Activated naive CD8-positive, alpha-beta T cell treated with anti-CD3 and anti-CD28 coated beads, Interleukin-2, amount 50 U/mL, for 24 hours (primary cell): ENCODE measurements around the gene KCNQ1.
A peak's percentile ranks its signal among the peaks of the same experiment; 100 is the strongest.

Experiments
- ATAC-seq: fragments of 150-1000 bp; cut with Tn5 transposase; one replicate; pipeline ENCODE4 v1.10.0; 2021
- DNase-seq: peaks from one replicate; pipeline ENCODE4 v3.0.0; 2021
- H3K27ac Mint-ChIP-seq: one replicate; pipeline ENCODE4 v1.8.0; 2021; ENCODE audit warnings: mild to moderate bottlenecking, mixed read lengths
- H3K27me3 Mint-ChIP-seq: one replicate; pipeline ENCODE4 v1.8.0; 2021; ENCODE audit warnings: mixed read lengths
- H3K36me3 Mint-ChIP-seq: one replicate; pipeline ENCODE4 v1.8.0; 2021; ENCODE audit warnings: low read depth, mixed read lengths
- H3K4me1 Mint-ChIP-seq: one replicate; pipeline ENCODE4 v1.8.0; 2021; ENCODE audit warnings: mixed read lengths
- H3K4me3 Mint-ChIP-seq: one replicate; pipeline ENCODE4 v1.8.0; 2021; ENCODE audit warnings: mild to moderate bottlenecking, moderate library complexity, mixed read lengths
- H3K9me3 Mint-ChIP-seq: one replicate; pipeline ENCODE4 v1.8.0; 2021; ENCODE audit warnings: mixed read lengths

KCNQ1 gene

DNA sequence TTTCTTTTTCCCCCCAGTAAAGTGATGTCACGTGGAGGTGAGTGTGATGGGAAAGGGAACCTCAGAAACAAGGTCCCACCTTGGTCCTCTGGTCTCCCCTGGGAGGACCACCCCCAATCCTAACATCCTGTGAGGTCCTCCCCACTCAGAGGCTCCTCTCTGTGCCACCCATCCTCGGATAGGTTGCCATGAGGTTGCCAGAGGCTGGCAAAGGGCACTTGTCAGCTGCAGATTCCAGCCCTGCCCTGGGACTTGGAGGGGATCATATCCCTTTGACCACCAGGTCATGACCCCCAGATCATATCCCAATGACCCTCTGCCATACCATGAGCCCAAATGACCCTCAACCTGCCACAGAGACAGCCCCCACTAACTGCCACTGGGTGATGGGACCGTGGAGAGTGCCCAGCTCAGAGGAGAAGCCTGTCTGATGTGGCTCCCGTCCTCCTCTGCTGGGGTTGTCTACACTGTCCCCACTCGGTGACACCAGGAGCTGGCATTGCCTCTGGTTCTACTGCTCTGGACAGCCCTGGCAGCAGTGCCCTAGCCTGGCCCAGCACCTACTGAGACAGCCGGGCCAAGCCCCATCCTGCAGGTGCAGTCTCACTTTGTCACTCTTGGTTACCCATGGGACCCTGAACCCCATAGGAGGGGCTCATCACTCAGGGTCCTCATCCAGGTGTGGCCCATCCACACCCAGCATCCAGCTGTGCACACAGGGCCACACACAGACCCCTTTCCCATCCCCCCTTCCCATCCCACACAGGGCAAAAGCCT lies 345.2 kb downstream of the KCNQ1 start:
- H3K27me3 Mint-ChIP-seq, result no peaks in the 10 kb centered on the region
- ATAC-seq (no peak), DNase-seq (peak; percentile 0)
- H3K9me3 Mint-ChIP-seq, result no peaks in the 10 kb centered on the region
- no peak overlapping the region for H3K27ac Mint-ChIP-seq
- H3K4me3 Mint-ChIP-seq, result no peak overlapping the region
- H3K36me3 Mint-ChIP-seq, result no peaks in the 10 kb centered on the region
- no peaks in the 10 kb centered on the region for H3K4me1 Mint-ChIP-seq

DNA sequence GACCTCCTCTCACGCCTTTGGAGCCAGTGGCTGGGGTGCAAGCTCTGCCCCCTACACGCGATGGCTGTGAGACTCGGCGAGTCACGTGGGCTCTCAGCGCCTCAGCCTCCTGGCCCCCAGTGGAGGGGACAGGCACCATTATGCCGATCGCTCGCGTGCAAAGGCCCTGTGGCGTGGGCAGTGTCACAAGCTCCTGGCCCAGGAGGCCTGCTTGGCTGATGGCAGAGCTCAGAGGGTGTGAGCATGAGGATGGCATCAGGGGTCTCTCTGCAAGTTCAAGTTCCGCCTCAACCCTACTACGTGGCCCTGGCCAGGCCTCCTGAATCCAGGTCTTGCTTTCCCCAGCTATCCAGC lies 345.7 kb downstream of the KCNQ1 start:
- Mint-ChIP-seq H3K27ac (no peak overlapping the region), H3K4me3 (no peak overlapping the region), H3K36me3 (no peaks in the 10 kb centered on the region)

DNA sequence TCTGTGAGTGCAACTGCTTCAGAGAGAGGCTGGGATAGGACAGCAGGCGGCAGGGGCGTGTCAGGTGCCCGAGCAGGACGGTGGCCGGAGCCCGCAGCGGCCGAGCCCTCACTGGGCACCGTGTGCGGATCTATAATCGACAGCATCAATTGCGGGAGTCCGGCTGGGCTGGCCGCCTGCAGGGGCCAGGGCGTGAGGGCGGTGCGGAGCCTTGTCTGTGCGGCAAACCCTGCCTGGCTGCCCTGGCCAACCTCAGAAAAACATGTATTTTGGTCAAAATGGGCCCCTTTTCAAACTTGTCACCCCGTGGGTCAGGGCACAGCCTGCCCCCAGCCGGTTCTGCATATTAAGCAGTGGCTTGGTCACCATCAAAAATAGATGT lies 346.3 kb downstream of the KCNQ1 start:
- DNase-seq (no peak), ATAC-seq (no peak)
- Mint-ChIP-seq H3K4me3 (no peak overlapping the region), H3K27ac (no peak overlapping the region), H3K27me3 (no peaks in the 10 kb centered on the region), H3K4me1 (no peaks in the 10 kb centered on the region), H3K9me3 (no peaks in the 10 kb centered on the region), H3K36me3 (no peaks in the 10 kb centered on the region)

More for the DNA sequence above, 345.7 kb downstream of the KCNQ1 start:
- H3K4me1 Mint-ChIP-seq, result no peaks in the 10 kb centered on the region
- no peak for ATAC-seq
- no peaks in the 10 kb centered on the region for H3K27me3 Mint-ChIP-seq
- H3K9me3 Mint-ChIP-seq, result no peaks in the 10 kb centered on the region
- no peak for DNase-seq

DNA sequence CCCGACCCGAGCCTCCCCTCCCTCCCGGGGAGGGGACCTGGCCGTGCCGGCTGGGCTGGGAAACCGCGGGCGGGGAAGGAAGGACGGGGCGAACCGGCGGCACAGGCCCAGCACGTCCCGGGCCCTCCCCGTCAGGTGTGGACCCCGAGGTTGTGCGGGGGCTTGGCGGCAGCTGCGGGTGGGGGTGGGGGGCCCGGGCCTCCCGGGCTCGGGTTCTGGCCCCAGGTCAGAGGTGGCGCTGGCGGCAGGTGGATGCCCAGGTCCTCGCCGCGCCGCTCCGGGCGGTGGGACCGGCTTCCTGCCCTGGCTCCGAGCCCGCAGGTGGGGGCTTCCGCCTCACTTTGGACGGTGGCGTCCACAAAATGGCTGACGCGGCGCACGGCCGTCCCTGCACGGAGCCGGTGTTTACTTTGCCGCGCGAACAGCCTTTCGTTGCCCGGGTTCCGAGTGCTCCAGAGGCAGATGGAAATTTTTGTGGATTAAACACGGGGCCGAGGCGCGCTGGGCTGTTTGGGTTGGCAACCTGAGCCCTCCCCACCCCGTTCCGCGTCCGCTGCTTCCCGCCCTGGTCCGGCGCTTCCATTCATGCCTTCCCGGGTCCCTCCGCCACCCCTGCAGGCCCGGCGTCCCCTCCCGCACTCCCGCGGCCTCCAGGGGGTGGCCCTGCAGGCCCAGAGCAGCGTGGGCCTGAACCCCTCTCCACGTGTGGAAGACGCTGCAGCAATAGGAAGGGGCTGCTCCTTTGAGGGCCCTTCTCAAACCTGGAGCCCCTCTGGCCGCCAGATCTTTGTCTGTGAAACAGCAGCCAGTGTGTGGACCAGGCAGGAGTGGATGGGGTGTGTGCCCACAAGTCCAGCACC lies 346.9 kb downstream of the KCNQ1 start:
- H3K27ac Mint-ChIP-seq, result peak overlapping the region; percentile 27
- no peaks in the 10 kb centered on the region for H3K9me3 Mint-ChIP-seq
- no peak overlapping the region for H3K4me3 Mint-ChIP-seq
- no peaks in the 10 kb centered on the region for H3K4me1 Mint-ChIP-seq
- peak; percentile 21 for ATAC-seq
- H3K27me3 Mint-ChIP-seq, result no peaks in the 10 kb centered on the region
- peak; percentile 30 for DNase-seq
- H3K36me3 Mint-ChIP-seq, result no peaks in the 10 kb centered on the region

DNA sequence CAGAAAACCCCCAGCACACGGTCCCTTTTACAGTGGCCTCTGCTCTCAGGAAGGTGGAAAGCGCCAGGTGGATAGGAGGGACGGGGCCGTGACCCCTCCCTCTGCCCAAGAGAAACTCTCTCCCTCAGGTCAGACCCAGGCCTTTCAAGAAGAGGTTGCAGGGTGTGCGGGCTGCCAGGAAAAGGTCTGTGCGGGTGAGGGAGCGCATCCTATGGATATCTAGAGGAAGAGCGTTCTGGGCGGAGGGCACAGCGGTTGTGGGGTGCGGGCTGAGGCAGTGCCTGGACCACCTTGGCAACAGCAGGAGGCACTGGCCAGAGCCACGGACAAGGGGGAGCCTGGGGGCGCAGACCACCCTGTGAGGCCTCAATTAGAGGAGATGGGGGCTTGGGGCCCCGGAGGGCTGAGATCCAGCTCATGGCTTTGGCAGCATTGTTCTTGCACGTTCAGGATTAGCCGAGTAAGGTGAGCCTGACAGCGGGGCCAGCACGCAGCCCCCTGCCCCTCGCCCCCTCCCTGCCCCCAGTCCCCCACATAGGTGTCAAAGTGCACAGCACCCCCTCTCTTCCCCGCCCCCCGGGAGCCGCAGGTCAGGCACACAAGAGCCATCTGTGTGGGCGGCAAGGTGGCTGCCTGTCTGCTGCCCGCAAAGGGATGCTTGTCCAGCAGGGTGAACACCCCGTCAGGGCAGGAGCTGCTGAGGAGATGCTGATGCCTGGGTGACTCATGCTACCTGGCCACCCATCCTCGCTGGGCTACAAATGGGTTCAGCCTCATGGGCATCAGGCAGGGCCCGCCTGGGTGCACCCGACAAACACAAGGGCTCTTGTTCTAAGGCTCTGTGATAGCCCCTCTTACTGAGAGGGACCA lies 347.8 kb downstream of the KCNQ1 start:
- Mint-ChIP-seq H3K4me1 (no peaks in the 10 kb centered on the region), H3K27ac (peak overlapping the region; percentile 27), H3K36me3 (no peaks in the 10 kb centered on the region), H3K4me3 (no peak overlapping the region), H3K27me3 (no peaks in the 10 kb centered on the region), H3K9me3 (no peaks in the 10 kb centered on the region)
- no peak for ATAC-seq
- DNase-seq, result no peak

DNA sequence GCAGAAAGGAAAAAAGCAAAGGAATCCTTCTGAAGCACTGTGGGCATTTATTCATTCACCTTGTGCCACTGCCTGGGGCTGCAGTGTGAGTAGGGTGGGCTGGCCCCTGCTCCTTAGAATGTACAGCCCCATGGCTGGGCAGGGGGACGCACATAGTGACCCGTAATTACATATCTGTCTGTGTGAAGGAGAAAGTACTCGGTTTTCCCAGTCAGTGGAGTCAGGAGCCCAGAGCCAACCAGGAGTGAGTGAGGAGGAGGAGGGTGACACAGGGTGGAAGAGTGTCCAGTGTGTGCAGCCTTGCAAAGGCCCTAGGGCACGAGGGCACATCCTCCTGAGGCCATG lies 348.9 kb downstream of the KCNQ1 start:
- H3K4me3 Mint-ChIP-seq, result no peak overlapping the region
- no peak for ATAC-seq
- DNase-seq, result no peak
- no peaks in the 10 kb centered on the region for H3K27me3 Mint-ChIP-seq
- no peak overlapping the region for H3K27ac Mint-ChIP-seq
- H3K4me1 Mint-ChIP-seq, result no peaks in the 10 kb centered on the region
- no peaks in the 10 kb centered on the region for H3K9me3 Mint-ChIP-seq
- H3K36me3 Mint-ChIP-seq, result no peaks in the 10 kb centered on the region

DNA sequence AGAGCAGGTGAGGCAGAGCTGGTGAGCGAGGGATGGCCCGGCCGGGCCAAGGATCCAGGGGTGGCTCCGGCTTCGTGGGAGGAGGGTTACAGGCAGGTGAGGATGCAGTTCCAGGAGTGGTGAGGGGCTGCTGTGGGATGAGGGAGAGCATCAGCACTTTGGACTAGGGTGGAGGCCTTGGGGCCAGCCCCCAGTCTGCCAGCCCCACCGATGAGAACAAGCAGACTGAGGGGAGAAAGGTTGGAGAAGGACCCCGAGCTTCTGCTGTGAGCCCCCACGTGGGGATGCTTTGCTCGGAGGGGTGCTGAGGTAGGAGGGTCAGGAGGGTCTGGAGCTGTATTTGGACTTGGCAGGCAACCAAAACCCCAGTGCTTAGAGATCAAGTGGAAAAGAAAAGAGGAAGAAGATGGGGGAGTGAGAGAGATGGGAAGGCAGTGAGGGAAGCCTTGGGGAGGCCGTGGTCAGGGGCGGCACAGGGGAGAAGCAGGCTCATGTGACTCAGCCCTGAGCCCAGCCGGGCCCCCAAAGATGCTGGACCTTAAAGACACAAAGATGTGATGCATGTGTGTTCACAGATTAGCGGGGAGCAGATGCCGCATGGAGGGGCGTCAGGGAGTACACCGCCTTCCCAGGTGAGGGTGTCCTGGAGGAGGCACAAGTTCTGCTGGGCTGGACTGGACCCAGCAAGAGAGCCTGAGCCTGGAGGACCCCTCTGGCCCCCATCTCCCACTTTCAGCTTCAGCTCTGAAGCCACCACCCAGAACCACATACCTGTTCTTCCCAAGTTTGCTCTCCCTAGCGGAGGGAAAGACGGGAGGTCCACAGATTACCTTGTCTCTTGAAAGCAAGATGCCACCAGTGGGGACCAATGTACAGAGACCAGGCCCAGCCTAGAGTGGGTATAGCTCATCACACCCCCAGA lies 349.5 kb downstream of the KCNQ1 start:
- Mint-ChIP-seq H3K27ac (no peak overlapping the region), H3K9me3 (no peaks in the 10 kb centered on the region), H3K27me3 (no peaks in the 10 kb centered on the region), H3K36me3 (no peaks in the 10 kb centered on the region), H3K4me1 (no peaks in the 10 kb centered on the region), H3K4me3 (no peak overlapping the region)
- no peak for ATAC-seq
- DNase-seq, result no peak

DNA sequence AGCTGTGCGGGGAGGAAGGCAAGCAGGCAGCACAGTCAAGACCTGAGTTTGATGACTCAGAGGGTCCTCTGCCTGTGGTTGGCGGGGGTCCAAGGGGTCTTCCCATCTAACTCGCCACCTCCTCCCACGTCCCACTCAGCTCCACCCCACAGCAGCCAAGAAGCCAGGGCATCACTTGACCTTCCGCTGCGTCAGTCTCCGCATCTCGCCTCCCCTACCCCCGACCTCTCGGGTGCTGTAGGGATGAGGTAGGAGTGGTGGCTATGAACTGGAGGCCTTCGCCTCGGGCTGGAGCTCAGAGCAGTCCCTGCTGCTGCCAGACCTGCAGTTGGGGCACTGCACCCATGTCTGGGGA lies 350.1 kb downstream of the KCNQ1 start:
- no peaks in the 10 kb centered on the region for H3K9me3 Mint-ChIP-seq
- no peaks in the 10 kb centered on the region for H3K36me3 Mint-ChIP-seq
- H3K27ac Mint-ChIP-seq, result no peak overlapping the region
- no peaks in the 10 kb centered on the region for H3K4me1 Mint-ChIP-seq
- DNase-seq (no peak), ATAC-seq (no peak)
- H3K4me3 Mint-ChIP-seq, result no peak overlapping the region
- H3K27me3 Mint-ChIP-seq, result no peaks in the 10 kb centered on the region

DNA sequence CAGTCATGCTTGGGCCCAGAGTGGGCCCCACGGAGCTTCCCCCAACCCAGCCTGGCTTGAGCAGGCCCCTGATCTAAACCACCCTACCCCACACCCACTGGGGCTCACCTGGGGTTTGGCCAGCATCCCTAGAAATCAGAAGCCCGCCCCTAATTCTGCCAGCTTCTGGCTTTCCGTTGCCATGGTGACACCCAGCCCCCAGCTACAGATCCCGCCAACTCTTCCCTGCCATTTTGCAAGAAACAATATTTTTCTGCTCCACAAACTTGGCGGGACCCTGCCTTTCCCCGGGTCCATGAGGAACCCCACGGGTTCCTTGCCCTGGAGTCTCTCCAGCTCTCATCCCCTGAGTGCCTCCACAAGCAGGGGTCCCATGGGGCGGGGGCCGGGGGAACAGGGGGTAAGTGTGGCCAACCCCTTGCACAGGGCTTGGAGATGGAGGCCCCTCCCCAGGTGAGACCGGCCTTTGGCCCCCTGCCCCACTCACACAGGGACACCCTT lies 350.7 kb downstream of the KCNQ1 start:
- Mint-ChIP-seq H3K4me1 (no peaks in the 10 kb centered on the region), H3K36me3 (no peaks in the 10 kb centered on the region), H3K27ac (no peak overlapping the region), H3K4me3 (no peak overlapping the region), H3K27me3 (no peaks in the 10 kb centered on the region), H3K9me3 (no peaks in the 10 kb centered on the region)
- no peak for ATAC-seq
- DNase-seq, result no peak

DNA sequence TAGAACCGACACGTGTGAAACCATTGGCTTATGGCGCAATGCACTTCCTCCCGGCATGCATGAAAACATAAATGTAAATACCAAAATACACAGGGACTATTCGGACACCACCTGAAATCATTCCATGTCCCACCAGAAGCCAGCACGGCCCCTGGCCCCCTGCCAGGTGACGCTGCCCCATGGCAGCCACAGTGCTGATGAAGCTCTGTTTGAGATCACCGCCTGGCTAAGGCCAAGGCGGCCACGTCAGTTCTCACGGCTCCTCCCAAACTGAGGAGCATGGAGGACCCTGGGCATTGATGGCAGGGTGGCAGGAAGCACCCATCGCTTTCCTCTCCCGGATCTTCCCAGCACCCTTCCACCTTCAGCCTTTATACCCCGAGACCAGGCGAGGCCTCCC lies 351.3 kb downstream of the KCNQ1 start:
- Mint-ChIP-seq H3K27ac (no peak overlapping the region), H3K4me3 (no peak overlapping the region), H3K4me1 (no peaks in the 10 kb centered on the region), H3K36me3 (no peaks in the 10 kb centered on the region), H3K9me3 (no peaks in the 10 kb centered on the region), H3K27me3 (no peaks in the 10 kb centered on the region)
- DNase-seq, result no peak
- ATAC-seq, result no peak

DNA sequence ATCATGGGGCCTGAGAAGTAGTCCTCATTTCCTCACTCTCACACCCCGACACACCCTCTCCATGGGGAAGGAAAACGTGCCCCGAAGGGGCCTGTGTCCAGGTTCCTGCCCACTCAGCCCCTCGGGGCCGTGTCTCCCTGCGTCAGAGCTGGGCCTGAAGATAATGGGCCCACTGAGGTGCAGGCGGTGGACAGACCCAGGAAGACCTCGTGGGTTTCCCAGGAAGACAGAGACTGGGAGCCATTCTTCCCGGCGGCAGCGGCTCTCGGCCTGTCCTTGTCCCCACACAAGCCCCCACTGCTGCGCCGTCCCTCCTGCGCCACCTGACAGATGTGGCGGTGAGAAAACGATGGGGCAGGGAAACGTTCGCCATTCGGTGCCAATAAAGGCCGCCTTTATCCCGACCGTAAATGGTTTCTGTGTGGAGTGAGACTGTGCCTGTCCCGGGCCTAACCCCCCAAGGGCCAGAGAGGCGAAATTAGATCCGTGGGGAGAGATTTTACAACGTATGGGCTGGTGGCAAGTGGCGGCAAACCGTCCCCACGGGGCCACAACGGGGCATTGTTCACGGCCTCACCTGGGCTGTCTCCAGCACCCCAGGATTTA lies 351.8 kb downstream of the KCNQ1 start:
- ATAC-seq (no peak), DNase-seq (no peak)
- H3K27me3 Mint-ChIP-seq, result no peaks in the 10 kb centered on the region
- no peaks in the 10 kb centered on the region for H3K4me1 Mint-ChIP-seq
- H3K4me3 Mint-ChIP-seq, result no peak overlapping the region
- H3K9me3 Mint-ChIP-seq, result no peaks in the 10 kb centered on the region
- H3K27ac Mint-ChIP-seq, result no peak overlapping the region
- no peaks in the 10 kb centered on the region for H3K36me3 Mint-ChIP-seq

DNA sequence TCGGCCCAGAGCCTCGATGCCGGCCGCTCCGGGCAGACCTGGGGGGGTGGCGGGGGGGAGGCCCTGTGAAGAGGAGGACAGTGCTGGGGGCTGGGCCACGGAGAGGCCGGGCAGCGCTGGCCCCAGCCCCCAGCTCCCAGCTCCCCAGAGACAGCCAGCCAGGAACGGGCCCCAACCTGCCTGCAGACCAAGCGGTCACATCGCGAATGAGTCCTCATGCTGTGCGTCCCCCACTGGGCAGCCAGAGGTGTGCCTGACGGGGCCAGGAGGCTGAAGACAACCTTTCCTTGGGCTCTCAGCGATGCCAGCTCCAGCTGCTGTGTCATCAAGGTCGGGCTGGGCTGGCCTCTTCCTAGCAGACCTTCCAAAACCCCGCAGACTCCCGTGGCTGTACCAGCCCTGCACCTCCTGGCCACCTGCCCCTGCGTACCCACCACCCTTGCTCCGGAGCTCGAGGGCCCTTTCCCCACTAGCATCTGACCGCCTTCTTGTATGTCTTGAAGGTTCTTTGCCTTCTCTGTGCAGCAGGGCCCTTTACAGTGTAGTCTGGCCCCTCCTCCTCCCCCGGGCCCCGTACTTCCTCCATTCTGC lies 352.4 kb downstream of the KCNQ1 start:
- no peaks in the 10 kb centered on the region for H3K4me1 Mint-ChIP-seq
- no peak overlapping the region for H3K27ac Mint-ChIP-seq
- no peaks in the 10 kb centered on the region for H3K36me3 Mint-ChIP-seq
- H3K9me3 Mint-ChIP-seq, result no peaks in the 10 kb centered on the region
- no peaks in the 10 kb centered on the region for H3K27me3 Mint-ChIP-seq
- no peak for DNase-seq
- H3K4me3 Mint-ChIP-seq, result no peak overlapping the region
- no peak for ATAC-seq

DNA sequence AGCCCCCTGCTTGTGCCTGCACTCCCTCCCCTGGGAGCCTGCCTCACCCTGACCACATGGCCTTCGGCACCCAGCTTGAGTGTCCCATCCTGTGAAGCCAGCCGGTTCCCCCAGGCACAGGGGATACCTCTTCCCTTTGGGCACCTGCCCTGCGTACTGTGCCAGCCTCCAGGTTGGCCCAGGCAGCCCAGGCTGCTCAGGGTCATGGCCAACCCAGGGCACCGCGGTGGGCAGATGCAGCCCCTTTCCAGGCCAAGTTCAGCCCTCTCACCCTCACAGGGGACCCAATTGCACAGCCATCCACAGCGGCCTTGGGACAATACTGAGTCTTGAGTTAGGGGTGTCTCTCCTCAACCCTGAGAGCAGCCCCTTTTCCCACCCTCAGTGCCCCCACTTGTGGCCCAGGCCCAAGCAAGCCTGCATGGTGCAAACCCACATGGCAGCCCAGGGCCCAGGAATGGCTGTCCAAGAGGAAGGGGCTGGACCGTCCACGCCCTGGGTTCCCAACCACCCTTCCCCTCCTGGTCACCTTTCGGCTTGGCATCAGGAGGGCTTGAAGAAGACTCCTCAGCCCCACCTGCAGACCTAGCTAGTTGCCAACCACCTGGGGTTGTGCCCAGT lies 353.0 kb downstream of the KCNQ1 start:
- Mint-ChIP-seq H3K4me1 (no peaks in the 10 kb centered on the region), H3K9me3 (no peaks in the 10 kb centered on the region), H3K27ac (no peak overlapping the region), H3K36me3 (no peaks in the 10 kb centered on the region), H3K27me3 (no peaks in the 10 kb centered on the region), H3K4me3 (no peak overlapping the region)
- DNase-seq (no peak), ATAC-seq (no peak)
